H9 (cell line): ENCODE results near the gene TMEM164. TPM values are rescaled to one million over a fixed set of nuclear protein-coding genes. Genes with fewer than 3 reads are reported as not detected.
"Not testable (repeated sequence)": the region's sequence is repeated elsewhere in the genome, so short reads cannot be mapped to it uniquely, and the experiment has no call there.

ENCODE experiments used
- DNase-seq: peaks from one replicate; pipeline ENCODE4 v3.0.0-alpha.2; 2017
- H2AFZ ChIP-seq: one replicate; pipeline ENCODE4 v1.6.1; 2013; ENCODE audit warnings: mild to moderate bottlenecking, low read length, control low read depth, moderate library complexity
- H2AK5ac ChIP-seq: 2 replicates; pipeline ENCODE4 v1.6.1; 2013; ENCODE audit warnings: low read length, control low read depth, mixed read lengths; ENCODE audit not compliant: insufficient read length
- H2BK120ac ChIP-seq: one replicate; pipeline ENCODE4 v1.6.1; 2013; ENCODE audit warnings: low read depth, mild to moderate bottlenecking, low read length, control low read depth, inconsistent platforms; ENCODE audit not compliant: poor library complexity, severe bottlenecking
- H2BK12ac ChIP-seq: 2 replicates; pipeline ENCODE4 v1.6.1; 2013; ENCODE audit warnings: low read length, control low read depth, mixed read lengths, low read depth; ENCODE audit not compliant: insufficient read length
- H2BK15ac ChIP-seq: 2 replicates; pipeline ENCODE4 v1.6.1; 2013; ENCODE audit warnings: low read depth, low read length, control low read depth
- H2BK20ac ChIP-seq: one replicate; pipeline ENCODE4 v1.6.1; 2013; ENCODE audit warnings: low read depth, mild to moderate bottlenecking, low read length, control low read depth, inconsistent platforms; ENCODE audit not compliant: poor library complexity, severe bottlenecking
- H2BK5ac ChIP-seq: 2 replicates; pipeline ENCODE4 v1.6.1; 2013; ENCODE audit warnings: low read length, control low read depth, mixed read lengths; ENCODE audit not compliant: insufficient read length
- H3K14ac ChIP-seq: 2 replicates; pipeline ENCODE4 v1.6.1; 2013; ENCODE audit warnings: low read length, control low read depth; ENCODE audit not compliant: insufficient read depth
- H3K18ac ChIP-seq: 2 replicates; pipeline ENCODE4 v1.6.1; 2013; ENCODE audit warnings: low read depth, mild to moderate bottlenecking, mixed read lengths, low read length, control low read depth; ENCODE audit not compliant: insufficient read length
- H3K23ac ChIP-seq: 2 replicates; pipeline ENCODE4 v1.6.1; 2013; ENCODE audit warnings: low read length, control low read depth, mixed read lengths, low read depth; ENCODE audit not compliant: insufficient read length
- H3K23me2 ChIP-seq: 2 replicates; pipeline ENCODE4 v1.6.1; 2013; ENCODE audit warnings: low read depth, mild to moderate bottlenecking, mixed read lengths, low read length, control low read depth; ENCODE audit not compliant: insufficient read length, poor library complexity, severe bottlenecking
- H3K27ac ChIP-seq: 2 replicates; pipeline ENCODE4 v1.5.1; 2013; ENCODE audit warnings: low read length, control low read depth, mixed read lengths, low read depth; ENCODE audit not compliant: insufficient read length
- H3K27me3 ChIP-seq: 2 replicates; pipeline ENCODE4 v1.6.1; 2013; ENCODE audit warnings: low read length, control low read depth, inconsistent platforms; ENCODE audit not compliant: insufficient read depth
- H3K4ac ChIP-seq: 2 replicates; pipeline ENCODE4 v1.6.1; 2013; ENCODE audit warnings: low read depth, mild to moderate bottlenecking, control low read depth, inconsistent platforms, low read length, moderate library complexity
- H3K4me1 ChIP-seq: 2 replicates; pipeline ENCODE4 v1.6.1; 2013; ENCODE audit warnings: low read length, control low read depth, inconsistent platforms; ENCODE audit not compliant: insufficient read depth
- H3K4me2 ChIP-seq: 2 replicates; pipeline ENCODE4 v1.6.1; 2013; ENCODE audit warnings: low read length, control low read depth, mixed read lengths; ENCODE audit not compliant: insufficient read length, insufficient read depth
- H3K56ac ChIP-seq: 2 replicates; pipeline ENCODE4 v1.6.1; 2013; ENCODE audit warnings: low read depth, mild to moderate bottlenecking, mixed read lengths, low read length, control low read depth; ENCODE audit not compliant: insufficient read length
- H3K79me1 ChIP-seq: 2 replicates; pipeline ENCODE4 v1.6.1; 2013; ENCODE audit warnings: low read depth, mild to moderate bottlenecking, moderate library complexity, low read length, control low read depth, inconsistent platforms; ENCODE audit not compliant: insufficient read depth, poor library complexity, severe bottlenecking
- H3K79me2 ChIP-seq: 2 replicates; pipeline ENCODE4 v1.6.1; 2013; ENCODE audit warnings: low read length, control low read depth, inconsistent platforms; ENCODE audit not compliant: insufficient read depth
- H3K9ac ChIP-seq: 2 replicates; pipeline ENCODE4 v1.6.1; 2013; ENCODE audit warnings: low read length, control low read depth, mixed read lengths; ENCODE audit not compliant: insufficient read length; ENCODE audit errors: extremely low read depth
- H3K9me3 ChIP-seq: one replicate; pipeline ENCODE4 v1.6.1; 2013; ENCODE audit warnings: low read depth, low read length, inconsistent platforms; ENCODE audit not compliant: control insufficient read depth
- H3T11ph ChIP-seq: one replicate; pipeline ENCODE4 v1.6.1; 2013; ENCODE audit warnings: mild to moderate bottlenecking, low read length, control low read depth, inconsistent platforms
- H4K20me1 ChIP-seq: one replicate; pipeline ENCODE4 v1.6.1; 2013; ENCODE audit not compliant: control insufficient read depth, insufficient read length, insufficient read depth
- H4K5ac ChIP-seq: 2 replicates; pipeline ENCODE4 v1.6.1; 2013; ENCODE audit warnings: low read depth, mild to moderate bottlenecking, mixed read lengths, low read length, control low read depth; ENCODE audit not compliant: insufficient read length
- H4K8ac ChIP-seq: replicated peaks from 2 replicates; pipeline ENCODE4 v1.6.1; 2013; ENCODE audit warnings: low read length, control low read depth, mixed read lengths, low read depth; ENCODE audit not compliant: insufficient read length
- H4K91ac ChIP-seq: 2 replicates; pipeline ENCODE4 v1.6.1; 2013; ENCODE audit warnings: low read depth, mild to moderate bottlenecking, moderate library complexity, mixed read lengths, low read length, control low read depth; ENCODE audit not compliant: insufficient read length
- H3K27ac Mint-ChIP-seq, 3 experiments: 2 replicates in 2 of 3; 3 replicates in 1 of 3; pipeline ENCODE4 v1.8.0; 2020 to 2021; ENCODE audit warnings: mixed read lengths in 3 of 3, mild to moderate bottlenecking in 1 of 3, moderate library complexity in 1 of 3
- H3K27me3 Mint-ChIP-seq: 2 replicates; pipeline ENCODE4 v1.8.0; 2021; ENCODE audit warnings: low read depth, mild to moderate bottlenecking, moderate library complexity, mixed read lengths
- H3K36me3 Mint-ChIP-seq, 3 experiments: 2 replicates in 2 of 3; 3 replicates in 1 of 3; pipeline ENCODE4 v1.8.0; 2020 to 2021; ENCODE audit warnings: low read depth in 3 of 3, mixed read lengths in 3 of 3; ENCODE audit not compliant: insufficient read depth in 1 of 3
- H3K4me1 Mint-ChIP-seq, 2 experiments: 2 replicates each; pipeline ENCODE4 v1.8.0; 2020; ENCODE audit warnings: mixed read lengths in 2 of 2
- H3K4me3 Mint-ChIP-seq, 2 experiments: 2 replicates in 1 of 2; 3 replicates in 1 of 2; pipeline ENCODE4 v1.8.0; 2020 to 2021; ENCODE audit warnings: mild to moderate bottlenecking in 2 of 2, mixed read lengths in 2 of 2, moderate library complexity in 1 of 2
- H3K9me3 Mint-ChIP-seq, 2 experiments: 2 replicates in 1 of 2; 3 replicates in 1 of 2; pipeline ENCODE4 v1.8.0; 2020; ENCODE audit warnings: mild to moderate bottlenecking in 2 of 2, mixed read lengths in 2 of 2, moderate library complexity in 1 of 2
- WGBS: extraction: QIAGEN DNeasy Blood & Tissue Kit; methylation state at CpG from one replicate; pipeline ENCODE4 v1.1.7; 2013; ENCODE audit warnings: missing lambda C conversion rate, low lambda C conversion rate, mixed read lengths; ENCODE audit not compliant: insufficient read length; ENCODE audit errors: extremely low coverage; 5-methylcytosine and 5-hydroxymethylcytosine counted together
- total RNA-seq: library from RNA; stranded (reverse); gene quantifications from 2 replicates; pipeline ENCODE4 v1.2.1, GENCODE V29; 2021
- TF ChIP-seq, protein P1 (sequence below): fragments of 200-600 bp; sonication (generic); conservative IDR thresholded peaks from 3 replicates; pipeline ENCODE4 v1.8.0; 2021; ENCODE audit warnings: antibody characterized with exemption, mild to moderate bottlenecking

TMEM164 gene
- total RNA-seq, 1 experiment from 2014 or later = 30.4 TPM

DNA sequence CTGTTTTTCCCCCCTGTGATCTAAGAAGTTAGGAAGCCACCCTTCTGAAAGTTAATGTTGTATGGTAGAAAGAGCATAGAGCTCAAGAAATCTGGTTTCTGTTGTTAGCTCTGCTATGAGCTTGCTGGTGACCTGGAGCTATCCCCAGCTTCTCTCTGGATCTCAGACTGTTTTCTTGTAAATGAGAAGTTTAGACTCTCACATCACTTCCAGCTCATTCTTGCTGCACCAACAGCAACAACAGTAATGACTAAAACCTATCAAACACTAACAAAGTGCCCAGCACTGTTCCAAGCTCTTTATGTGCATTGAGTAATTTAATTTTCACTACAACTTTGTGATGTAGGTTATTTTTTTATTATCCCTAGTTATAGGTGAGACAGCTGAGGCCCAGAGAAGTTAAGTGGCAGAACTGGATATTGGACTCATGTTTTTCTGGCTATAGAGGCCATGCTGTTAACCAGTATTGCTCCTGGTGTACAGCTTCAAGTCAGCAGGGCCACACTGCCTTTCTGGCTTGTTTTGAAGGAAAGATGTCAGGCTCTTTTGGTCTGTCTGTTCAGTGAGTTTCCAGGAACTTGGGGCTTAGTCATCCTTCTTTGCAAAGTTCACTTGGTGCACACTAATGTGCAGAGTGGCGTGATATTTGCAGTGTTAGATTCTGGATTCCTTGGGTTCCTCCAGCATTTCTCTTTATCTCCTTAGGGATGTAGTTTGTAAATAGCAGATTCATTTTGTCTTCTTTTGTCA is 27.8 kb upstream of the TMEM164 start:
- H3K23me2 ChIP-seq = no peaks in the 10 kb centered on the region
- no peak overlapping the region for H2BK5ac ChIP-seq
- H3K4ac ChIP-seq = no peak overlapping the region
- no peaks in the 10 kb centered on the region for H3K9me3 ChIP-seq
- no peak overlapping the region for H3K27ac ChIP-seq
- no peaks in the 10 kb centered on the region for H3K27me3 ChIP-seq
- H3K9ac ChIP-seq = no peak overlapping the region
- H4K8ac ChIP-seq = no peak overlapping the region
- H3K4me2 ChIP-seq = no peak overlapping the region
- H2BK15ac ChIP-seq = no peak overlapping the region
- no peak overlapping the region for H2AK5ac ChIP-seq
- H3K79me1 ChIP-seq = no peaks in the 10 kb centered on the region
- no peak for DNase-seq
- H3K18ac ChIP-seq = no peak overlapping the region
- TF ChIP-seq, protein P1, sequence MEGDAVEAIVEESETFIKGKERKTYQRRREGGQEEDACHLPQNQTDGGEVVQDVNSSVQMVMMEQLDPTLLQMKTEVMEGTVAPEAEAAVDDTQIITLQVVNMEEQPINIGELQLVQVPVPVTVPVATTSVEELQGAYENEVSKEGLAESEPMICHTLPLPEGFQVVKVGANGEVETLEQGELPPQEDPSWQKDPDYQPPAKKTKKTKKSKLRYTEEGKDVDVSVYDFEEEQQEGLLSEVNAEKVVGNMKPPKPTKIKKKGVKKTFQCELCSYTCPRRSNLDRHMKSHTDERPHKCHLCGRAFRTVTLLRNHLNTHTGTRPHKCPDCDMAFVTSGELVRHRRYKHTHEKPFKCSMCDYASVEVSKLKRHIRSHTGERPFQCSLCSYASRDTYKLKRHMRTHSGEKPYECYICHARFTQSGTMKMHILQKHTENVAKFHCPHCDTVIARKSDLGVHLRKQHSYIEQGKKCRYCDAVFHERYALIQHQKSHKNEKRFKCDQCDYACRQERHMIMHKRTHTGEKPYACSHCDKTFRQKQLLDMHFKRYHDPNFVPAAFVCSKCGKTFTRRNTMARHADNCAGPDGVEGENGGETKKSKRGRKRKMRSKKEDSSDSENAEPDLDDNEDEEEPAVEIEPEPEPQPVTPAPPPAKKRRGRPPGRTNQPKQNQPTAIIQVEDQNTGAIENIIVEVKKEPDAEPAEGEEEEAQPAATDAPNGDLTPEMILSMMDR = no peak
- no peak overlapping the region for H3K4me3 Mint-ChIP-seq
- WGBS = no CpG with 5 or more reads among the region's 1 CpG
- no peak overlapping the region for H2BK20ac ChIP-seq
- no peaks in the 10 kb centered on the region for H4K20me1 ChIP-seq
- no peak overlapping the region for H2AFZ ChIP-seq
- no peak overlapping the region for H3T11ph ChIP-seq
- H4K91ac ChIP-seq = no peak overlapping the region
- no peak overlapping the region for H3K14ac ChIP-seq
- no peak overlapping the region for H2BK12ac ChIP-seq
- peaks cover 14 to 16% of the 10 kb centered on the region in 2 experiments for H3K4me1 Mint-ChIP-seq
- H3K27me3 Mint-ChIP-seq = peaks cover 2% of the 10 kb centered on the region
- no peaks in the 10 kb centered on the region for H3K4me1 ChIP-seq
- H4K5ac ChIP-seq = no peak overlapping the region
- no peak overlapping the region for H3K27ac Mint-ChIP-seq
- H3K79me2 ChIP-seq = no peaks in the 10 kb centered on the region
- no peak overlapping the region for H2BK120ac ChIP-seq
- no peak overlapping the region for H3K56ac ChIP-seq
- H3K9me3 Mint-ChIP-seq = no peaks in the 10 kb centered on the region
- peaks cover 0 to 4% (median 0%) of the 10 kb centered on the region in 3 experiments; a peak in 2 of 7 replicates for H3K36me3 Mint-ChIP-seq
- H3K23ac ChIP-seq = no peak overlapping the region

DNA sequence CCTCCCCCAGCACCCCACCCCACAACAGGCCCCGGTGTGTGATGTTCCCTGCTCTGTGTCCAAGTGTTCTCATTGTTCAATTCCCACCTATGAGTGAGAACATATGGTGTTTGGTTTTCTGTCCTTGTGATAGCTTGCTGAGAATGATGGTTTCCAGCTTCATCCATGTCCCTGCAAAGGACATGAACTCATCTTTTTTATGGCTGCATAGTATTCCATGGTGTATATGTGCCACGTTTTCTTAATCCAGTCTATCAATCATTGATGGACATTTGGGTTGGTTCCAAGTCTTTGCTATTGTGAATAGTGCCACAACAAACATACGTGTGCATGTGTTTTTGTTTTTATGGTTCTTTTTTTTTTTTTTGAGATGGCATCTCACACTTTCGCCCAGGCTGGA is 17.7 kb upstream of the TMEM164 start:
- H4K20me1 ChIP-seq, H3K9me3 Mint-ChIP-seq, H4K5ac ChIP-seq, H3K4me1 Mint-ChIP-seq, H2BK15ac ChIP-seq, H3K4me1 ChIP-seq, H3K23ac ChIP-seq, H2AK5ac ChIP-seq, H3K79me1 ChIP-seq, H3K18ac ChIP-seq, H3K27ac Mint-ChIP-seq, H3K9ac ChIP-seq, H3T11ph ChIP-seq, H2BK12ac ChIP-seq, H3K27me3 Mint-ChIP-seq, H4K8ac ChIP-seq, H2BK20ac ChIP-seq, H3K14ac ChIP-seq, H3K4me3 Mint-ChIP-seq, DNase-seq, H3K27ac ChIP-seq, H3K56ac ChIP-seq, H3K4ac ChIP-seq, H3K36me3 Mint-ChIP-seq, H2AFZ ChIP-seq, H3K4me2 ChIP-seq, H3K27me3 ChIP-seq, H2BK120ac ChIP-seq, H2BK5ac ChIP-seq, H3K9me3 ChIP-seq, H3K79me2 ChIP-seq, H4K91ac ChIP-seq, H3K23me2 ChIP-seq: not testable (repeated sequence)
- no CpG with 5 or more reads among the region's 4 CpGs for WGBS
